PC-9 (cell line): Measurements from ENCODE around the gene SLIT1. TPM values are rescaled to one million over a fixed set of nuclear protein-coding genes. Genes with fewer than 3 reads are reported as not detected.

ENCODE experiments used
- BruUV-seq: library from RNA; stranded (reverse); fragments of 400-500 nt; replicated peaks from 2 replicates; lab custom pipeline; 2021; lab: Mats Ljungman, UMichigan
- CTCF ChIA-PET: fragments of 300-600 bp; sonication (Branson Sonifier 250); formaldehyde crosslinking; loops from one replicate; lab custom pipeline; 2022; ENCODE audit warnings: antibody characterized with exemption; lab: Charles Lee
- POLR2A ChIA-PET: fragments of 300-600 bp; sonication (Branson Sonifier 250); formaldehyde crosslinking; loops from one replicate; lab custom pipeline; 2022; ENCODE audit warnings: antibody characterized with exemption; ENCODE audit not compliant: unreplicated experiment; lab: Charles Lee
- DNase-seq, 2 experiments: peaks; one replicate each; pipeline versions ENCODE4 v3.0.0 to v3.0.0-alpha.2; 2015 to 2022; ENCODE audit warnings: mixed read lengths in 1 of 2
- H2AFZ ChIP-seq: fragments of 200-600 bp; sonication (generic); 2 replicates; pipeline ENCODE4 v1.8.1; 2017; ENCODE audit warnings: antibody characterized with exemption
- H3F3A ChIP-seq: fragments of 200-600 bp; sonication (generic); 2 replicates; pipeline ENCODE4 v1.8.1; 2017; ENCODE audit warnings: antibody characterized with exemption, mild to moderate bottlenecking, low read depth; ENCODE audit not compliant: insufficient read depth
- H3K27ac ChIP-seq: fragments of 200-600 bp; sonication (generic); 2 replicates; pipeline ENCODE4 v1.6.1; 2016; ENCODE audit warnings: mixed run types
- H3K27me3 ChIP-seq: fragments of 200-600 bp; sonication (generic); 2 replicates; pipeline ENCODE4 v1.6.1; 2016; ENCODE audit warnings: low read depth, mixed run types; ENCODE audit not compliant: insufficient read depth
- H3K36me3 ChIP-seq: fragments of 200-600 bp; sonication (generic); 2 replicates; pipeline ENCODE4 v1.6.1; 2016; ENCODE audit warnings: low read depth, mixed run types
- H3K4me1 ChIP-seq: fragments of 200-600 bp; sonication (generic); replicated peaks from 2 replicates; pipeline ENCODE4 v1.6.1; 2016; ENCODE audit warnings: mixed run types; ENCODE audit not compliant: insufficient read depth
- H3K4me2 ChIP-seq: fragments of 200-600 bp; sonication (generic); 2 replicates; pipeline ENCODE4 v1.6.1; 2017; ENCODE audit warnings: mixed run types
- H3K4me3 ChIP-seq: fragments of 200-600 bp; sonication (generic); 2 replicates; pipeline ENCODE4 v1.6.1; 2016; ENCODE audit warnings: mixed run types
- H3K79me2 ChIP-seq: fragments of 200-600 bp; sonication (generic); 2 replicates; pipeline ENCODE4 v1.6.1; 2017; ENCODE audit warnings: low read depth, mixed run types
- H3K9me2 ChIP-seq: fragments of 200-600 bp; sonication (generic); 2 replicates; pipeline ENCODE4 v1.8.1; 2017; ENCODE audit warnings: mild to moderate bottlenecking; ENCODE audit not compliant: insufficient read depth
- H3K9me3 ChIP-seq: fragments of 200-600 bp; sonication (generic); 2 replicates; pipeline ENCODE4 v1.8.1; 2016; ENCODE audit warnings: low read depth; ENCODE audit not compliant: insufficient read depth
- H4K20me1 ChIP-seq: fragments of 200-600 bp; sonication (generic); 2 replicates; pipeline ENCODE4 v1.8.1; 2017; ENCODE audit not compliant: insufficient read depth
- EZH2 ChIP-seq: fragments of 200-600 bp; sonication (generic); IDR thresholded peaks from 2 replicates; pipeline ENCODE4 v1.8.0; 2017; ENCODE audit warnings: antibody characterized with exemption, low read depth
- intact Hi-C: fragments of 100-400 bp; cut with micrococcal nuclease; formaldehyde crosslinking; loops from one replicate; pipeline ENCODE4 v1.10.0; 2022; ENCODE audit not compliant: unreplicated experiment
- total RNA-seq: library from RNA; stranded (reverse); gene quantifications from 2 replicates; pipeline ENCODE4 v1.2.3, GENCODE V29; 2021
- TF ChIP-seq, protein P1 (sequence below): fragments of 200-600 bp; sonication (generic); conservative IDR thresholded peaks from 2 replicates; pipeline ENCODE4 v1.6.1; 2017; ENCODE audit warnings: mixed run types, antibody characterized with exemption, mild to moderate bottlenecking, moderate library complexity

Gene SLIT1
- total RNA-seq, 1 experiment from 2014 or later: not detected

DNA sequence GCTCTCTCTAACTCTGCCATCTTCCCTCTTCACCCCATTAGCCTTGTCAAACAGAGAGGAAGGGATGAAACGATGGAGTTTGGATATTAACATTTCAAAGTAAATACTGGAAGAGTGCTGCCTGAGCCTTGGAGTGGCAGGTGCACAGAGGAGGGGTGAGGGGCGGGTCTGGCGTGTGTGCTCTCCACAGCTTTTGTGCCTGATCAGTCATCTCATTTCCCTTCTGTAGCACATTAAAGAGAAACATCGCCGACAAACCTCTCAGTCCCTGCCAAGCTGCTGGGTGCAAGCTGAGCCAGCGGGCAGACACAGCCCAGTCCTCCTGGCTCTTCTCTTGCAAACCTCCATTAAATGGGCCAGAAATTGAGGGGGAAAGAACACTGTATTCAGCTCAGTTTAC lies 76.2 kb downstream of the SLIT1 start:
- H4K20me1 ChIP-seq: no peaks in the 10 kb centered on the region
- intact Hi-C loops: no loop called here
- H3K36me3 ChIP-seq: no peaks in the 10 kb centered on the region
- CTCF ChIA-PET: no interaction called here
- no peak for TF ChIP-seq EZH2
- TF ChIP-seq, protein P1, sequence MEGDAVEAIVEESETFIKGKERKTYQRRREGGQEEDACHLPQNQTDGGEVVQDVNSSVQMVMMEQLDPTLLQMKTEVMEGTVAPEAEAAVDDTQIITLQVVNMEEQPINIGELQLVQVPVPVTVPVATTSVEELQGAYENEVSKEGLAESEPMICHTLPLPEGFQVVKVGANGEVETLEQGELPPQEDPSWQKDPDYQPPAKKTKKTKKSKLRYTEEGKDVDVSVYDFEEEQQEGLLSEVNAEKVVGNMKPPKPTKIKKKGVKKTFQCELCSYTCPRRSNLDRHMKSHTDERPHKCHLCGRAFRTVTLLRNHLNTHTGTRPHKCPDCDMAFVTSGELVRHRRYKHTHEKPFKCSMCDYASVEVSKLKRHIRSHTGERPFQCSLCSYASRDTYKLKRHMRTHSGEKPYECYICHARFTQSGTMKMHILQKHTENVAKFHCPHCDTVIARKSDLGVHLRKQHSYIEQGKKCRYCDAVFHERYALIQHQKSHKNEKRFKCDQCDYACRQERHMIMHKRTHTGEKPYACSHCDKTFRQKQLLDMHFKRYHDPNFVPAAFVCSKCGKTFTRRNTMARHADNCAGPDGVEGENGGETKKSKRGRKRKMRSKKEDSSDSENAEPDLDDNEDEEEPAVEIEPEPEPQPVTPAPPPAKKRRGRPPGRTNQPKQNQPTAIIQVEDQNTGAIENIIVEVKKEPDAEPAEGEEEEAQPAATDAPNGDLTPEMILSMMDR: no peak
- no peak overlapping the region for H3K27ac ChIP-seq
- peaks cover 55% of the 10 kb centered on the region for H3K27me3 ChIP-seq
- H3F3A ChIP-seq: no peaks in the 10 kb centered on the region
- no peak for DNase-seq
- no TSS peak for BruUV-seq
- H3K79me2 ChIP-seq: no peaks in the 10 kb centered on the region
- H2AFZ ChIP-seq: no peak overlapping the region
- H3K4me2 ChIP-seq: no peak overlapping the region
- H3K9me3 ChIP-seq: no peaks in the 10 kb centered on the region
- no peaks in the 10 kb centered on the region for H3K9me2 ChIP-seq
- no peaks in the 10 kb centered on the region for H3K4me1 ChIP-seq
- no peak overlapping the region for H3K4me3 ChIP-seq
- POLR2A ChIA-PET: no interaction called here

DNA sequence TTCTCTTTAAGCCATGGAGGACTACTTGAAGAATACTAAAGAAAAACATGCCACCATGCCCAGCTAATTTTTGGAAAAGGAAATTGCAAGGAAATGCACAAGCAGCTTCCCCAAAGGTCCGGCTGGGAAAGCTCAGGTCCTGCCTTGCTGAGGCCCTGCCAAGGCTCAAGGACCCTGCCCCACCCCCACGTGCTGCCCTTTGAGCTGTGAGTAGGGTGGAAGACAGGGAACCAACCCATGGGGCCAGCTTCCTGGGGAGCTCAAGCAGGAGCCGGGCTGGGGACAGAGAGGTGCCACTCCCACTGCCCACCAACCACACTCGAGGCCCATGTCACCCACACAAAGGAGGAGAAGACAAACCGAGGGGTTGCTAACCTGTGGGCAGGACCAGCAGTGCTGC lies 78.2 kb downstream of the SLIT1 start:
- intact Hi-C loops: no loop called here
- H3K36me3 ChIP-seq: no peaks in the 10 kb centered on the region
- CTCF ChIA-PET: interaction anchor here (0.6 kb wide), 1 partner anchor 111 kb away, joined by 5 read pairs; no protein-coding TSS in a partner anchor
- POLR2A ChIA-PET: no interaction called here
- no TSS peak for BruUV-seq
- H3K4me1 ChIP-seq: no peaks in the 10 kb centered on the region
- no peak overlapping the region for H3K4me3 ChIP-seq
- H3K79me2 ChIP-seq: no peaks in the 10 kb centered on the region
- H3K9me2 ChIP-seq: no peaks in the 10 kb centered on the region
- no peak overlapping the region for H3K4me2 ChIP-seq
- no peak overlapping the region for H3K27ac ChIP-seq
- no peaks in the 10 kb centered on the region for H3K9me3 ChIP-seq
- H3F3A ChIP-seq: no peaks in the 10 kb centered on the region
- TF ChIP-seq, protein P1: no peak
- no peak for TF ChIP-seq EZH2
- no peak overlapping the region for H2AFZ ChIP-seq
- DNase-seq: no peak
- peaks cover 63% of the 10 kb centered on the region for H3K27me3 ChIP-seq
- H4K20me1 ChIP-seq: no peaks in the 10 kb centered on the region

DNA sequence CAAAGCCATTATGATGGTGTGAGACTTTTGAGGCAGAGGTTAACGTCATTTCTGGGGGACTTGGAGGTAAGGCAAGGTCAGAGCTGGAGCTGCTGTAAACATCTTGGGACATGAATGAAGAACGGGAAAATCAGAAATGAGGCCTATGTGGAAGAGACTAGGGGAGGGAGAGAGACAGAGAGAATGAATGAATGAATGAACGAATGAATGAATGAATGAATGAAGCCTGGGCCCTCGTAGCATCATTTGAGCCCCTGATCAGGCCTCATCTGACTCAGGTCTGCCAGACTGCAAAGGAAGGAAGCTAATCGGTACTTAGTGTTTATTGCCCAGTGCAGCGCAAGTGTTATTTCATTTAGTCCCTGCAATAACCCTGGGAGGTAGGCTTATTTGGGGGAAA lies 79.6 kb downstream of the SLIT1 start:
- POLR2A ChIA-PET: no interaction called here
- no peaks in the 10 kb centered on the region for H3F3A ChIP-seq
- CTCF ChIA-PET: interaction anchor here (0.7 kb wide), 1 partner anchor 70 kb away, joined by 7 read pairs; no protein-coding TSS in a partner anchor
- peaks cover 63% of the 10 kb centered on the region for H3K27me3 ChIP-seq
- H3K79me2 ChIP-seq: no peaks in the 10 kb centered on the region
- H3K4me2 ChIP-seq: no peak overlapping the region
- no peaks in the 10 kb centered on the region for H4K20me1 ChIP-seq
- TF ChIP-seq, protein P1: no peak
- no peak for TF ChIP-seq EZH2
- H3K4me1 ChIP-seq: no peaks in the 10 kb centered on the region
- H3K9me3 ChIP-seq: no peaks in the 10 kb centered on the region
- intact Hi-C loops: no loop called here
- no peaks in the 10 kb centered on the region for H3K36me3 ChIP-seq
- H2AFZ ChIP-seq: no peak overlapping the region
- H3K9me2 ChIP-seq: no peaks in the 10 kb centered on the region
- no peak overlapping the region for H3K27ac ChIP-seq
- DNase-seq: no peak
- no peak overlapping the region for H3K4me3 ChIP-seq
- no TSS peak for BruUV-seq
